Left ventricle myocardium inferior (tissue), 1 donor: ENCODE results near the gene CDH4. TPM values are rescaled to one million over a fixed set of nuclear protein-coding genes. Genes with fewer than 3 reads are reported as not detected.

Experiments used
- DNase-seq: peaks from one replicate; pipeline ENCODE4 v3.0.0-alpha.2; 2020
- H3K27ac ChIP-seq: fragments of 200-600 bp; replicated peaks from 2 replicates; pipeline ENCODE4 v1.8.0; 2021
- H3K27me3 ChIP-seq: fragments of 200-600 bp; 2 replicates; pipeline ENCODE4 v1.8.0; 2021; ENCODE audit warnings: low read depth
- H3K36me3 ChIP-seq: fragments of 200-600 bp; 2 replicates; pipeline ENCODE4 v1.8.0; 2021
- H3K4me1 ChIP-seq: fragments of 200-600 bp; 2 replicates; pipeline ENCODE4 v1.8.0; 2021
- H3K4me3 ChIP-seq: fragments of 200-600 bp; 2 replicates; pipeline ENCODE4 v1.8.0; 2021; ENCODE audit warnings: mild to moderate bottlenecking, moderate library complexity
- H3K9me3 ChIP-seq: fragments of 200-600 bp; replicated peaks from 2 replicates; pipeline ENCODE4 v1.8.0; 2021
- intact Hi-C: fragments of 100-400 bp; cut with micrococcal nuclease; formaldehyde crosslinking; loops from one replicate; pipeline ENCODE4 v1.11.0; 2022
- total RNA-seq: library from RNA; stranded (reverse); fragmentation: NEBNext Ultra II Directional; extraction: Animal tissue kit (Norgen Biotek cat#: 25700); gene quantifications from one replicate; pipeline ENCODE4 v1.2.1, GENCODE V29; 2021
- TF ChIP-seq, protein P1 (sequence below): fragments of 200-600 bp; IDR thresholded peaks from 2 replicates; pipeline ENCODE4 v1.8.0; 2021; ENCODE audit warnings: antibody characterized with exemption, mild to moderate bottlenecking, borderline replicate concordance
- donor health status: DM: no; HTN: yes; CAD: no; lungs with severe emphysema.

The CDH4 gene
- total RNA-seq, 1 donor from 2014 or later = 0.05 TPM

DNA sequence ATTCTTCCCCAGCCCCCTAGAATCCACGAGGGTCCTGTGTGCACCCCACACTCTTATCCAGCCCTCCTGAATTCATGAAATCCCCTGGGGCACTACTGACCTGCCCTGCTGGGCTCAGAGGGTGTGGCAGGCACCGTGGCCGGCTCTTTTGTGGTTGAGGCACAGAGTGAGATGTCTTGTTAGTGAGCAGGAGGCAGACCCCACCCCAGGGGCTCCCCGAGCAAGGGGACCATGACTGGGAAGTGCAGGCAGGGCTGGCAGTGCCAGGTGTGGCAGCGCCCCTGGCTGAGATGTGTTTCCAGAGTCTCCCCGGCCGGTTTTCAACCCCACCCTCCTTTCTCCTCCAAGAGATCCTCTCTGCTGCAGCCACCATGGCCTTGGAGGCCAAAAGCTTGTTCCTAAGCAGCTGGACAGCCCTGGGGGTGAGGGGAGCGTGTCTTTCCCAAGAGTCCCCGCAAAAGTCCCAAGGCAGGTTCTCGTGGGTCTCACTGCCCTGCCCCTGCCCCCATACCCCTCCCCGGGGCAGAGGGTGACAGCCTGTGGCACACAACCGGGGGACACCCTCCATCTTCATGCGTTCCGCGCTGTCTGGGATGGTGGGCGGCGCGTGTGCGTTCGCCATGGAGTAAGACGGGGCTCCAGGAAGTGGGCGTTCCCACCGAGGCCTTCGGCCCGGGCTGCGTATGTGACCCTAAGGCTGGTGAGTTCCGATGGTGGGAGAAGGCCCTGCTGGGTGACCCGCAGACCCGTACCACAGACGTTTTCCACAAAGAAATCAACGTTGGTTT is 604.8 kb downstream of the CDH4 start:
- intact Hi-C loops = no loop called here
- Histone ChIP-seq H3K4me1 (no peaks in the 10 kb centered on the region), H3K36me3 (no peaks in the 10 kb centered on the region), H3K27ac (no peak overlapping the region), H3K4me3 (no peak overlapping the region), H3K9me3 (no peaks in the 10 kb centered on the region), H3K27me3 (peaks cover 52% of the 10 kb centered on the region)
- DNase-seq = no peak
- TF ChIP-seq, protein P1, sequence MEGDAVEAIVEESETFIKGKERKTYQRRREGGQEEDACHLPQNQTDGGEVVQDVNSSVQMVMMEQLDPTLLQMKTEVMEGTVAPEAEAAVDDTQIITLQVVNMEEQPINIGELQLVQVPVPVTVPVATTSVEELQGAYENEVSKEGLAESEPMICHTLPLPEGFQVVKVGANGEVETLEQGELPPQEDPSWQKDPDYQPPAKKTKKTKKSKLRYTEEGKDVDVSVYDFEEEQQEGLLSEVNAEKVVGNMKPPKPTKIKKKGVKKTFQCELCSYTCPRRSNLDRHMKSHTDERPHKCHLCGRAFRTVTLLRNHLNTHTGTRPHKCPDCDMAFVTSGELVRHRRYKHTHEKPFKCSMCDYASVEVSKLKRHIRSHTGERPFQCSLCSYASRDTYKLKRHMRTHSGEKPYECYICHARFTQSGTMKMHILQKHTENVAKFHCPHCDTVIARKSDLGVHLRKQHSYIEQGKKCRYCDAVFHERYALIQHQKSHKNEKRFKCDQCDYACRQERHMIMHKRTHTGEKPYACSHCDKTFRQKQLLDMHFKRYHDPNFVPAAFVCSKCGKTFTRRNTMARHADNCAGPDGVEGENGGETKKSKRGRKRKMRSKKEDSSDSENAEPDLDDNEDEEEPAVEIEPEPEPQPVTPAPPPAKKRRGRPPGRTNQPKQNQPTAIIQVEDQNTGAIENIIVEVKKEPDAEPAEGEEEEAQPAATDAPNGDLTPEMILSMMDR = no peak

DNA sequence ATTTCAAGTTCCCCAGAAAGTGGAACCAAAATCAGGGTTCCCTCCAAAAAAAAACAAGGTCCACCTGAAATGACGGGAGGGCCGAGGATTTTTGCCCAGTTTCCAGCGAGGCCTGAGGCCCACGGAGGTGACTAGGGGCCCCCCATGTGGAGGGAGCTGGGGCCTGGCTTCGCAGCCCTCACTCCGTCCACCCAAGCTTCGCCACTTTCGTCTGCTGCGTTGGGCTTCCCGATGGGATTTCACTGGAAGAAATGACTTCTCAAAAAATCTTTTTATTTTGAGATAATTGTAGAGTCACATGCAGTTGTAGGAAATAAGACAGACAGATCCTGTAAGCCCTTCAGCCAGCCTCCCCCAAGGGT is 605.3 kb downstream of the CDH4 start:
- no peaks in the 10 kb centered on the region for H3K36me3 ChIP-seq
- H3K4me1 ChIP-seq = no peaks in the 10 kb centered on the region
- no peaks in the 10 kb centered on the region for H3K9me3 ChIP-seq
- DNase-seq = no peak
- H3K27ac ChIP-seq = no peak overlapping the region
- H3K27me3 ChIP-seq = peaks cover 52% of the 10 kb centered on the region
- intact Hi-C loops = no loop called here
- H3K4me3 ChIP-seq = no peak overlapping the region
- TF ChIP-seq, protein P1 = no peak

DNA sequence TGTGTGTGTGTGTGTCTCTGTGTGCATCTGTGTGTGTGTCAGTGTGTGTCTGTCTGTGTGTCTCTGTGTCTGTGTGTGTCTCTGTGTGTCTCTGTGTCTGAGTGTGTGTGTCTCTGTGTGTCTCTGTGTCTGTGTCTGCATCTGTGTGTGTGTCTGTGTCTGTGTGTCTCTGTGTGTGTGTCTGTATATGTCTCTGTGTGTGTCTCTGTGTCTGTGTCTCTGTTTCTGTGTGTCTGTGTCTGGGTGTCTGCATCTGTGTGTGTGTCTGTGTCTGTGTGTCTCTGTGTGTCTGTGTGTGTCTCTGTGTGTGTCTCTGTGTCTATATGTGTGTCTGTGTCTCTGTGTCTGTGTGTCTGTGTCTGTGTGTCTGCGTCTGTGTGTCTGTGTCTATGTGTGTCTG is 605.8 kb downstream of the CDH4 start:
- H3K27me3 ChIP-seq = peaks cover 52% of the 10 kb centered on the region
- H3K27ac ChIP-seq = no peak overlapping the region
- intact Hi-C loops = no loop called here
- TF ChIP-seq, protein P1 = no peak
- no peaks in the 10 kb centered on the region for H3K9me3 ChIP-seq
- H3K4me3 ChIP-seq = no peak overlapping the region
- no peaks in the 10 kb centered on the region for H3K36me3 ChIP-seq
- no peak for DNase-seq
- no peaks in the 10 kb centered on the region for H3K4me1 ChIP-seq

DNA sequence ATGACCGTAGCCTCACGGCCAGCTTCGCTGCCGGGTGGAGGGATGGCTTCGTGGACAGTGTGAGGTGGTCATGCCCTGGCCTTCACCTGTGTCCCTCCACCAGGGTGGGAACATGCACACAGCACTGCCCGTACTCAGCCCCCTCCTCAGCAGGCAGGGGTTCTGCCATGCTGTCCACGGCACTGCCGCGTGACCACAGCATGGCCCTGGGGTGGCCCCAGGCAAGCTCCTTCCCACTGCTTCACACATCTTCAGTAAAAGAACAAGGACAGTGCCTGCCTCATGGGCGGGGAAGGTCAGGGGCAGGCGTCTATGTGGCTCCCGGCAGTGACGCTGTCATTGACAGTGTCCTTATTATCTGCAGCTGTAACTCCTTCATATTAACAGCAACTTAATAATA is 607.7 kb downstream of the CDH4 start:
- Histone ChIP-seq H3K4me1 (no peaks in the 10 kb centered on the region), H3K36me3 (no peaks in the 10 kb centered on the region), H3K27me3 (peaks cover 63% of the 10 kb centered on the region), H3K4me3 (no peak overlapping the region), H3K27ac (no peak overlapping the region), H3K9me3 (no peaks in the 10 kb centered on the region)
- TF ChIP-seq, protein P1 = no peak
- DNase-seq = no peak
- intact Hi-C loops = no loop called here

DNA sequence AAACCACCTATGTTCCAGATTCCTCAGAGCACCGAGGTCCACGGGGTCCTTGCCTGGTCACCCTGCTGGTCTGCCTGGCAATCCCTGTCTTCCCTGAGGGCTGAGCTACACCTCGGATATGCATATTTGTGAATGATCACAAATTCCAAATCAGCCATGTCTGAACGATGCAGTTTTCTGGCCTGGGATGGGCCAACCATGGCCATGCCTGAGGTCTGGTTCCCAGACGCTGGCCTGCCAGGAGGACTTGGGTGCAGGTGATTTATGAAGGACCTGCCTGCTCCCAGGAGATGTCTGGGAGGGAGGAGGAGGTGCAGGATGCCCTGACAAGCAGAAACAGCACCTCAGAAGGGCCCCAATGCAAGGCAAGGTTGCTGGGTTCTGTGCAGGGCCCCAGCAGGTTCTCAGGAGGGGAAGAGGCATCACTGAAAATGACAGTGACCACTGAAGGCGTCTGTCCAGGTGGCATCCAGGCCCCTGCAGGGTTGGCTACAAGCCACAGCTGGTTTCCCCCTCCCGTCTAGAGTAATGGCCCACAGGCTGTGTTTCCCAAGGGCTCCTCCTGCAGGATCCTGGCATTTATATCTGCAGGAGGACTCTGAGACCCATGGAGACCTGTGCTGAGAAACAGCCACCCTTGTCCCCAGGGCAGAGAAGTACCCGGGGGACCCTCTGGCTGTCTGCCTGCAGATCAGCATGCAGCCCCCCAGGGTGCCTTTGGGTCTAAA is 608.4 kb downstream of the CDH4 start:
- TF ChIP-seq, protein P1 = no peak

More for the DNA sequence above, 608.4 kb downstream of the CDH4 start:
- Histone ChIP-seq H3K4me3 (no peak overlapping the region), H3K27me3 (peaks cover 63% of the 10 kb centered on the region), H3K4me1 (no peaks in the 10 kb centered on the region), H3K27ac (no peak overlapping the region), H3K9me3 (no peaks in the 10 kb centered on the region), H3K36me3 (no peaks in the 10 kb centered on the region)
- intact Hi-C loops = no loop called here
- DNase-seq = no peak
